K562 (cell line): Measurements from ENCODE around the gene MTIF3. TPM values are rescaled to one million over a fixed set of nuclear protein-coding genes. Genes with fewer than 3 reads are reported as not detected.

ENCODE experiments used
- ETS2 ChIP-seq: IDR thresholded peaks from 2 replicates; pipeline ENCODE4 v1.6.1; 2016; ENCODE audit warnings: borderline replicate concordance, missing genetic modification characterization, mild to moderate bottlenecking, moderate library complexity, missing compliant biosample characterization; ENCODE audit not compliant: poor library complexity, severe bottlenecking
- GATAD2A ChIP-seq: fragments of 450-650 bp; IDR thresholded peaks from 2 replicates; pipeline ENCODE4 v1.6.1; 2017
- HDAC3 ChIP-seq: fragments of 450-650 bp; IDR thresholded peaks from 2 replicates; pipeline ENCODE4 v1.6.1; 2018; ENCODE audit warnings: borderline replicate concordance, mild to moderate bottlenecking, moderate library complexity; ENCODE audit not compliant: partially characterized antibody
- MEF2A ChIP-seq: IDR thresholded peaks from 2 replicates; pipeline ENCODE4 v1.6.1; 2011; ENCODE audit warnings: low read depth, mild to moderate bottlenecking, low read length, moderate library complexity; ENCODE audit not compliant: control insufficient read depth
- MTA1 ChIP-seq: fragments of 450-650 bp; IDR thresholded peaks from 2 replicates; pipeline ENCODE4 v1.6.1; 2017; ENCODE audit warnings: borderline replicate concordance
- MTF1 ChIP-seq: fragments of 250-450 bp; sonication (Bioruptor Pico); IDR thresholded peaks from 2 replicates; pipeline ENCODE4 v1.9.0; 2021; ENCODE audit warnings: moderate library complexity, mild to moderate bottlenecking, inconsistent platforms, borderline replicate concordance
- NFIX ChIP-seq: fragments of 250-450 bp; sonication (Bioruptor Pico); IDR thresholded peaks from 2 replicates; pipeline ENCODE4 v1.4.0; 2020; ENCODE audit warnings: low read depth, mild to moderate bottlenecking, moderate library complexity
- NR4A1 ChIP-seq, 2 experiments: fragments of 250-450 bp in 1 of 2; fragments of 450-650 bp in 1 of 2; sonication (Bioruptor Pico) in 1 of 2; IDR thresholded peaks; 2 replicates each; pipeline versions ENCODE4 v1.4.0 to v1.6.1; 2016 to 2020; ENCODE audit warnings: mild to moderate bottlenecking in 2 of 2, missing compliant biosample characterization in 1 of 2, missing genetic modification characterization in 1 of 2, moderate library complexity in 1 of 2
- PYGO2 ChIP-seq: fragments of 450-650 bp; IDR thresholded peaks from 2 replicates; pipeline ENCODE4 v1.6.1; 2016; ENCODE audit warnings: mild to moderate bottlenecking, missing genetic modification characterization, moderate library complexity, missing compliant biosample characterization
- SLC30A9 ChIP-seq: fragments of 250-450 bp; sonication (Bioruptor Pico); IDR thresholded peaks from 2 replicates; pipeline ENCODE4 v1.8.0; 2022; ENCODE audit warnings: mild to moderate bottlenecking, moderate library complexity
- SRSF7 ChIP-seq: fragments of 200-400 bp; formaldehyde crosslinking; optimal IDR thresholded peaks from 2 replicates; pipeline ENCODE3; 2017; ENCODE audit warnings: mild to moderate bottlenecking, low read depth, low read length
- TARDBP ChIP-seq: fragments of 450-650 bp; IDR thresholded peaks from 2 replicates; pipeline ENCODE4 v1.6.1; 2016
- TEAD4 ChIP-seq, 2 experiments: sonication (generic) in 1 of 2; formaldehyde crosslinking in 1 of 2; IDR thresholded peaks; 2 replicates each; pipeline versions ENCODE4 v1.6.1 to v1.8.0; 2012 to 2022; ENCODE audit warnings: borderline replicate concordance in 1 of 2, inconsistent platforms in 1 of 2, low read length in 1 of 2, mild to moderate bottlenecking in 1 of 2, missing genetic modification reagents in 1 of 2
- ZFP36 ChIP-seq: fragments of 150-350 bp; IDR thresholded peaks from 2 replicates; pipeline ENCODE4 v1.6.1; 2018; ENCODE audit warnings: low read length, low read depth; ENCODE audit not compliant: partially characterized antibody
- ZNF253 ChIP-seq: fragments of 250-450 bp; sonication (Bioruptor Pico); conservative IDR thresholded peaks from 2 replicates; pipeline ENCODE4 v1.6.1; 2021; ENCODE audit warnings: mild to moderate bottlenecking
- ZNF274 ChIP-seq: IDR thresholded peaks from 2 replicates; pipeline ENCODE4 v1.6.1; 2011; ENCODE audit warnings: low read depth, mild to moderate bottlenecking, low read length, moderate library complexity, borderline replicate concordance
- ZNF436 ChIP-seq: fragments of 250-450, 450-650 bp; sonication (Bioruptor Pico); formaldehyde crosslinking; IDR thresholded peaks from 2 replicates; pipeline ENCODE4 v1.7.0; 2020; ENCODE audit warnings: mild to moderate bottlenecking
- ZNF699 ChIP-seq: fragments of 250-450 bp; sonication (Bioruptor Pico); IDR thresholded peaks from 2 replicates; pipeline ENCODE4 v1.8.0; 2021; ENCODE audit warnings: mild to moderate bottlenecking, moderate library complexity; ENCODE audit not compliant: insufficient replicate concordance
- ZSCAN29 ChIP-seq: fragments of 450-650 bp; IDR thresholded peaks from 2 replicates; pipeline ENCODE4 v1.6.1; 2017
- polyA plus RNA-seq, 8 experiments: library from polyadenylated mRNA; depleted of rRNA in 4 of 8; stranded (reverse) in 5 of 8; unstranded in 3 of 8; fragments of >200 nt; fragmentation: Nextera tagmentation in 2 of 8; fragmentation: Illumina TruSeq in 1 of 8; extraction: Ambion mirVana in 2 of 8; extraction: Trizol in 1 of 8; gene quantifications; 2 replicates each; pipeline versions ENCODE4 v1.2.1 to v1.2.3, GENCODE V29; 2011 to 2014; ENCODE audit warnings: inconsistent platforms in 1 of 8, missing spikeins in 1 of 8
- total RNA-seq, 7 experiments: library from RNA; depleted of rRNA in 6 of 7; stranded (reverse); fragments of >200 nt in 6 of 7; fragmentation: Illumina TruSeq in 2 of 7; extraction: Trizol in 2 of 7; gene quantifications; 2 replicates each; pipeline versions ENCODE4 v1.2.1 to v1.2.3, GENCODE V29; 2011 to 2021; ENCODE audit warnings: low replicate concordance in 1 of 7
- TF ChIP-seq, protein P1 (sequence below), 3 experiments: IDR thresholded peaks in 2 of 3; conservative IDR thresholded peaks in 1 of 3; 2 replicates each; pipeline ENCODE4 v1.5.1; 2011 to 2012; ENCODE audit warnings: low read length in 3 of 3, mild to moderate bottlenecking in 3 of 3, control low read depth in 2 of 3, improper control_type of control experiment in 1 of 3, inconsistent platforms in 1 of 3, low read depth in 1 of 3, mixed read lengths in 1 of 3, moderate library complexity in 1 of 3; ENCODE audit not compliant: insufficient read depth in 2 of 3
- TF ChIP-seq, protein P2 (sequence below): fragments of 450-650 bp; IDR thresholded peaks from 2 replicates; pipeline ENCODE4 v1.7.1; 2018; ENCODE audit warnings: mild to moderate bottlenecking, low read depth; ENCODE audit not compliant: partially characterized antibody

The MTIF3 gene
- total and polyA plus RNA-seq, 9 of the 15 experiments (the other 6 are each of a cell fraction or from before 2014, with no cell fraction given), result 23.5 to 73.6 (median 45.2) TPM

DNA sequence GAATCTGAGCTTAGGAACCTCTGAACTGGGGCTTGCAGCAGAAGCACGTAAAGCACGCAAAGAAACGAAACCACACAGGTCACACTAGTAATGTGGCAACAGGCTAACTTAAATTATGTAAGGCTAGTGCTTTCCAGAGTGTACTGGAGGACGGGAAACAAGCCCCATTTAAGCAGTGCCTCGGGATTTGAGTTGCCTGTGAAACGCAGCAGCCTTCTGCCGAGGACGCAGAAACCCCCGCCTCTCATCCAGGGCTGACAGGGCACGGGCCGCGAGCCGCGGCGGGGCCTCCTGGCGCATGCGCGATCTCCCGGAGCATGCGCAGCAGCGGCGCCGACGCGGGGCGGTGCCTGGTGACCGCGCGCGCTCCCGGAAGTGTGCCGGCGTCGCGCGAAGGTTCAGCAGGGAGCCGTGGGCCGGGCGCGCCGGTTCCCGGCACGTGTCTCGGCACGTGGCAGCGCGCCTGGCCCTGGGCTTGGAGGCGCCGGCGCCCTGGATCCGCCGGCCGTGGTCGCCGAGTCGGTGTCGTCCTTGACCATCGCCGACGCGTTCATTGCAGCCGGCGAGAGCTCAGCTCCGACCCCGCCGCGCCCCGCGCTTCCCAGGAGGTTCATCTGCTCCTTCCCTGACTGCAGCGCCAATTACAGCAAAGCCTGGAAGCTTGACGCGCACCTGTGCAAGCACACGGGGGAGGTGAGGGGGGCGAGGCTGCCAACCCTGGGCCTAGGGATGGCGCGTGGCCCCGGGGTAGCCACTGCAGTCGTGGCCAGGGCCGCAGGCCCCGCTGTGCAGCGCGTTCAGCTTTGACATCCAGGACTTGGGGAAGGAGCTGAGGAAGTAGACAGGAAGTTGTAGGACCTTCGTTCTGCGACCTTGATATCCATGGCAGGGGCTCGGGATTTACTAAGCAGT, 25.9 kb downstream of the MTIF3 start, which contains the start of gene GTF3A (continued):
- TF ChIP-seq TEAD4 (IDR thresholded peaks at IDR 0.05; ENCODE audit: low read length) (no peak), TEAD4 (CRISPR knock-in tag; IDR thresholded peaks at IDR 0.05; ENCODE audit: borderline replicate concordance) (no peak), PYGO2 (tag) (no peak), MEF2A (no peak), TARDBP (no peak), ZNF699 (no peak), ZSCAN29 (no peak), NFIX (CRISPR knock-in tag) (no peak), MTF1 (CRISPR knock-in tag) (no peak), ZNF253 (CRISPR knock-in tag) (no peak), MTA1 (no peak), GATAD2A (0 out of 2 replicates have a peak, but pooled peaks have one; percentile 33), ZFP36 (no peak), ZNF436 (CRISPR knock-in tag) (no peak), ZNF274 (no peak), NR4A1 (CRISPR knock-in tag; IDR thresholded peaks at IDR 0.05) (no peak), NR4A1 (tag; IDR thresholded peaks at IDR 0.05) (no peak), HDAC3 (no peak), SLC30A9 (CRISPR knock-in tag) (0 out of 2 replicates have a peak, but pooled peaks have one; percentile 25), ETS2 (tag) (no peak), SRSF7 (no peak)
- TF ChIP-seq, protein P1, sequence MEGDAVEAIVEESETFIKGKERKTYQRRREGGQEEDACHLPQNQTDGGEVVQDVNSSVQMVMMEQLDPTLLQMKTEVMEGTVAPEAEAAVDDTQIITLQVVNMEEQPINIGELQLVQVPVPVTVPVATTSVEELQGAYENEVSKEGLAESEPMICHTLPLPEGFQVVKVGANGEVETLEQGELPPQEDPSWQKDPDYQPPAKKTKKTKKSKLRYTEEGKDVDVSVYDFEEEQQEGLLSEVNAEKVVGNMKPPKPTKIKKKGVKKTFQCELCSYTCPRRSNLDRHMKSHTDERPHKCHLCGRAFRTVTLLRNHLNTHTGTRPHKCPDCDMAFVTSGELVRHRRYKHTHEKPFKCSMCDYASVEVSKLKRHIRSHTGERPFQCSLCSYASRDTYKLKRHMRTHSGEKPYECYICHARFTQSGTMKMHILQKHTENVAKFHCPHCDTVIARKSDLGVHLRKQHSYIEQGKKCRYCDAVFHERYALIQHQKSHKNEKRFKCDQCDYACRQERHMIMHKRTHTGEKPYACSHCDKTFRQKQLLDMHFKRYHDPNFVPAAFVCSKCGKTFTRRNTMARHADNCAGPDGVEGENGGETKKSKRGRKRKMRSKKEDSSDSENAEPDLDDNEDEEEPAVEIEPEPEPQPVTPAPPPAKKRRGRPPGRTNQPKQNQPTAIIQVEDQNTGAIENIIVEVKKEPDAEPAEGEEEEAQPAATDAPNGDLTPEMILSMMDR (IDR thresholded peaks at IDR 0.05 in 2 of 3, conservative IDR thresholded peaks at IDR 0.05 in 1 of 3; ENCODE audit: insufficient read depth in 2 of 3, low read depth in 1 of 3, low read length in 3 of 3), result no peak
- TF ChIP-seq, protein P2, sequence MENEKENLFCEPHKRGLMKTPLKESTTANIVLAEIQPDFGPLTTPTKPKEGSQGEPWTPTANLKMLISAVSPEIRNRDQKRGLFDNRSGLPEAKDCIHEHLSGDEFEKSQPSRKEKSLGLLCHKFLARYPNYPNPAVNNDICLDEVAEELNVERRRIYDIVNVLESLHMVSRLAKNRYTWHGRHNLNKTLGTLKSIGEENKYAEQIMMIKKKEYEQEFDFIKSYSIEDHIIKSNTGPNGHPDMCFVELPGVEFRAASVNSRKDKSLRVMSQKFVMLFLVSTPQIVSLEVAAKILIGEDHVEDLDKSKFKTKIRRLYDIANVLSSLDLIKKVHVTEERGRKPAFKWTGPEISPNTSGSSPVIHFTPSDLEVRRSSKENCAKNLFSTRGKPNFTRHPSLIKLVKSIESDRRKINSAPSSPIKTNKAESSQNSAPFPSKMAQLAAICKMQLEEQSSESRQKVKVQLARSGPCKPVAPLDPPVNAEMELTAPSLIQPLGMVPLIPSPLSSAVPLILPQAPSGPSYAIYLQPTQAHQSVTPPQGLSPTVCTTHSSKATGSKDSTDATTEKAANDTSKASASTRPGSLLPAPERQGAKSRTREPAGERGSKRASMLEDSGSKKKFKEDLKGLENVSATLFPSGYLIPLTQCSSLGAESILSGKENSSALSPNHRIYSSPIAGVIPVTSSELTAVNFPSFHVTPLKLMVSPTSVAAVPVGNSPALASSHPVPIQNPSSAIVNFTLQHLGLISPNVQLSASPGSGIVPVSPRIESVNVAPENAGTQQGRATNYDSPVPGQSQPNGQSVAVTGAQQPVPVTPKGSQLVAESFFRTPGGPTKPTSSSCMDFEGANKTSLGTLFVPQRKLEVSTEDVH, result no peak
